ENCODE data around the gene CPNE4. TPM values are rescaled to one million over a fixed set of nuclear protein-coding genes. Genes with fewer than 3 reads are reported as not detected.

CPNE4 gene
- total RNA-seq, 1 experiment from 2014 or later: 0.41 TPM

DNA sequence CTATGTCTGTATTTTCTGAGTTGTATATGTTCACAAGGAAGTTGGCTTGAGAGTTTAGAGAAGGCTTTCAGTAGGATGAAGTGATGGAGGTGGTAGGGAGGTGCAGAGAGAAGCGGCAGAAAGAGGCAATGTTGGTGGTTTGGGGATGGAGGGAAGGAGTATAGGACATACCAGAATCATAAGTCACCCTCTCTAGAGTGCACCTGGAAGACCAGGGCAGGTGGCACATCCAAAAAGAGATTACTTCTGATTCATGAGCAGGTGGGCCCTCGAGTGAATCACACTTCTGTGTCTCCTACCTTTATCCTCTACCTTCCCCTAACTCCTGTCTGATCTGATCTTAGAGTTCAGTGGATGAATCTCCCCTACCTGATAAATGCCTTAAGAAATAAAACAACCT is 490.3 kb downstream of the CPNE4 start:
- Mint-ChIP-seq H3K27ac (ENCODE audit: unreplicated experiment) (no peak overlapping the region), H3K27me3 (ENCODE audit: insufficient read depth, unreplicated experiment) (peaks cover 6% of the 10 kb centered on the region), H3K4me1 (ENCODE audit: low read depth, unreplicated experiment) (no peaks in the 10 kb centered on the region), H3K4me3 (ENCODE audit: unreplicated experiment) (no peak overlapping the region), H3K36me3 (ENCODE audit: insufficient read depth, unreplicated experiment) (no peaks in the 10 kb centered on the region), H3K9me3 (ENCODE audit: unreplicated experiment) (no peaks in the 10 kb centered on the region)
- Histone ChIP-seq H3K9me3 (no peaks in the 10 kb centered on the region), H3K36me3 (ENCODE audit: control insufficient read depth, insufficient read depth, low read length) (no peaks in the 10 kb centered on the region), H3K27me3 (replicated peaks; ENCODE audit: control insufficient read depth, insufficient read depth, low read length) (no peaks in the 10 kb centered on the region; the same call in 1 of the 2 replicates), H3K4me1 (no peaks in the 10 kb centered on the region), H3K4me3 (ENCODE audit: low read depth, low read length) (no peak overlapping the region)
- POLR2A ChIA-PET: no interaction called here
- intact Hi-C loops (cut with micrococcal nuclease; ENCODE audit: unreplicated experiment): loop anchor here (1.0 kb wide), 1 partner anchor 114 kb away; no protein-coding TSS in a partner anchor
- TF ChIP-seq, protein P1, sequence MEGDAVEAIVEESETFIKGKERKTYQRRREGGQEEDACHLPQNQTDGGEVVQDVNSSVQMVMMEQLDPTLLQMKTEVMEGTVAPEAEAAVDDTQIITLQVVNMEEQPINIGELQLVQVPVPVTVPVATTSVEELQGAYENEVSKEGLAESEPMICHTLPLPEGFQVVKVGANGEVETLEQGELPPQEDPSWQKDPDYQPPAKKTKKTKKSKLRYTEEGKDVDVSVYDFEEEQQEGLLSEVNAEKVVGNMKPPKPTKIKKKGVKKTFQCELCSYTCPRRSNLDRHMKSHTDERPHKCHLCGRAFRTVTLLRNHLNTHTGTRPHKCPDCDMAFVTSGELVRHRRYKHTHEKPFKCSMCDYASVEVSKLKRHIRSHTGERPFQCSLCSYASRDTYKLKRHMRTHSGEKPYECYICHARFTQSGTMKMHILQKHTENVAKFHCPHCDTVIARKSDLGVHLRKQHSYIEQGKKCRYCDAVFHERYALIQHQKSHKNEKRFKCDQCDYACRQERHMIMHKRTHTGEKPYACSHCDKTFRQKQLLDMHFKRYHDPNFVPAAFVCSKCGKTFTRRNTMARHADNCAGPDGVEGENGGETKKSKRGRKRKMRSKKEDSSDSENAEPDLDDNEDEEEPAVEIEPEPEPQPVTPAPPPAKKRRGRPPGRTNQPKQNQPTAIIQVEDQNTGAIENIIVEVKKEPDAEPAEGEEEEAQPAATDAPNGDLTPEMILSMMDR (IDR thresholded peaks at IDR 0.05; ENCODE audit: insufficient read depth in 1 of 2, low read depth in 1 of 2, low read length in 1 of 2, severe bottlenecking in 1 of 2, unreplicated experiment in 1 of 2): no peak
- no peak for DNase-seq
- CTCF ChIA-PET: no interaction called here
- no TSS peak for BruUV-seq (replicated peaks)

DNA sequence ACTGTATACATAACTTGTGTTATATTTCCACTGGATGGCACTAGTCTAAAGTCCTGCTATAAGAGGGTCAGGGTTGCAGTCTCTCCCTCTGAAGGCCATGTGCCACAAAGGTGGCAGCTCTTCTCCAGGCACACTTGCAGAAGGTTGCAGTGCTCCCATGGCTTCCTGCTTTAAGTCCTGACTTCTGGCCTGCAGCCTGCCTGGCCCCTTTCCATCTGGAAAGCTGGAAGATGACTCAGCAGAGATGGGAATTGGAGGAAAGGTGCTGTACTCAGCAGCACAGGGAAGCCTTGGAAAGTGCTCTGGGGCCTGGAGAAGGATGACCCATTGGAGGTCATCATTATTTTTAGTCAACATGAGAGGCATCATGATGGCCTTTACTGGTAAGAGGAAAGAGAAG is 491.1 kb downstream of the CPNE4 start:
- POLR2A ChIA-PET: no interaction called here
- TF ChIP-seq, protein P1 (IDR thresholded peaks at IDR 0.05; ENCODE audit: insufficient read depth in 1 of 2, low read depth in 1 of 2, low read length in 1 of 2, severe bottlenecking in 1 of 2, unreplicated experiment in 1 of 2): no peak
- Mint-ChIP-seq H3K9me3 (ENCODE audit: unreplicated experiment) (no peaks in the 10 kb centered on the region), H3K27me3 (ENCODE audit: insufficient read depth, unreplicated experiment) (peaks cover 6% of the 10 kb centered on the region), H3K4me1 (ENCODE audit: low read depth, unreplicated experiment) (no peaks in the 10 kb centered on the region), H3K27ac (ENCODE audit: unreplicated experiment) (no peak overlapping the region), H3K4me3 (ENCODE audit: unreplicated experiment) (no peak overlapping the region), H3K36me3 (ENCODE audit: insufficient read depth, unreplicated experiment) (no peaks in the 10 kb centered on the region)
- Histone ChIP-seq H3K36me3 (ENCODE audit: control insufficient read depth, insufficient read depth, low read length) (no peaks in the 10 kb centered on the region), H3K27me3 (replicated peaks; ENCODE audit: control insufficient read depth, insufficient read depth, low read length) (no peaks in the 10 kb centered on the region; the same call in 1 of the 2 replicates), H3K4me3 (ENCODE audit: low read depth, low read length) (no peak overlapping the region), H3K4me1 (no peaks in the 10 kb centered on the region), H3K9me3 (no peaks in the 10 kb centered on the region)
- BruUV-seq (replicated peaks): no TSS peak
- DNase-seq: no peak
- intact Hi-C loops (cut with micrococcal nuclease; ENCODE audit: unreplicated experiment): loop anchor here (1.0 kb wide), 1 partner anchor 115 kb away; no protein-coding TSS in a partner anchor
- CTCF ChIA-PET: no interaction called here

DNA sequence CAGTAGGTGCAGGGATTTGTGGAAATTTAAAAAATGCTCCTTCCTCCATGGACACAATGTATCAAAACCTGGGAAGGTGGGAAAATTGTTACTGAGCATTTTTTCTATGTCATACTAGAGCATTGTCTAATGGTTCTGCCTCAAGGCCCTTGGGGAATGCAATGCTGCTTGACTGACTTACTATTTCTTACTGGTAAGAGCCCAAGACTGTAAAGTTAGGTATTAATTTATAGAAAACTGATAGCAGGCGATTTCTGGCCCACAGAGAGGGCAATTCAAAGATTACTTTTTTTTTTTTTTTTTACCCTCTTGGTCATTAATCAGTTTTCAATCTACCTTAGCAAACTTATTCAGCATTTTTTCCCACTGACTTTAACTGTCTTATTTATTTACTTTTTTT is 493.5 kb downstream of the CPNE4 start:
- no peaks in the 10 kb centered on the region for H3K36me3 Mint-ChIP-seq (ENCODE audit: insufficient read depth, unreplicated experiment)
- H3K27me3 Mint-ChIP-seq (ENCODE audit: insufficient read depth, unreplicated experiment): peaks cover 3% of the 10 kb centered on the region
- BruUV-seq (replicated peaks): no TSS peak
- CTCF ChIA-PET: no interaction called here
- no peaks in the 10 kb centered on the region; the same call in 1 of the 2 replicates for H3K27me3 ChIP-seq (replicated peaks; ENCODE audit: control insufficient read depth, insufficient read depth, low read length)
- no peak for DNase-seq
- intact Hi-C loops (cut with micrococcal nuclease; ENCODE audit: unreplicated experiment): no loop called here
- H3K27ac Mint-ChIP-seq (ENCODE audit: unreplicated experiment): no peak overlapping the region
- H3K36me3 ChIP-seq (ENCODE audit: control insufficient read depth, insufficient read depth, low read length): no peaks in the 10 kb centered on the region
- no peaks in the 10 kb centered on the region for H3K4me1 Mint-ChIP-seq (ENCODE audit: low read depth, unreplicated experiment)
- no peak overlapping the region for H3K4me3 ChIP-seq (ENCODE audit: low read depth, low read length)
- H3K9me3 ChIP-seq: no peaks in the 10 kb centered on the region
- TF ChIP-seq, protein P1 (IDR thresholded peaks at IDR 0.05; ENCODE audit: insufficient read depth in 1 of 2, low read depth in 1 of 2, low read length in 1 of 2, severe bottlenecking in 1 of 2, unreplicated experiment in 1 of 2): no peak
- H3K4me3 Mint-ChIP-seq (ENCODE audit: unreplicated experiment): no peak overlapping the region
- POLR2A ChIA-PET: no interaction called here
- H3K9me3 Mint-ChIP-seq (ENCODE audit: unreplicated experiment): no peaks in the 10 kb centered on the region
- H3K4me1 ChIP-seq: no peaks in the 10 kb centered on the region
